BJ (cell line): ENCODE data around the gene XYLT1. TPM values are rescaled to one million over a fixed set of nuclear protein-coding genes. Genes with fewer than 3 reads are reported as not detected.

Source experiments
- CTCF ChIA-PET: fragments of 350-600 bp; formaldehyde crosslinking; extraction: SDS; loops from one replicate; lab custom pipeline; 2021; ENCODE audit warnings: antibody characterized with exemption, inconsistent platforms; lab: Yijun Ruan, JAX
- POLR2A ChIA-PET: fragments of 300-600 bp; sonication (Branson Sonifier 250); formaldehyde crosslinking; extraction: SDS; loops from one replicate; lab custom pipeline; 2021; ENCODE audit warnings: antibody characterized with exemption; lab: Charles Lee
- DNase-seq: peaks from one replicate; pipeline ENCODE4 v3.0.0-alpha.2; 2011; ENCODE audit warnings: low read depth
- H3K27me3 ChIP-seq: 2 replicates; pipeline ENCODE4 v1.6.0; 2011; ENCODE audit warnings: low read length; ENCODE audit not compliant: control insufficient read depth, insufficient read depth
- H3K36me3 ChIP-seq: 2 replicates; pipeline ENCODE4 v1.5.1; 2011; ENCODE audit warnings: low read length; ENCODE audit not compliant: control insufficient read depth, insufficient read depth
- H3K4me3 ChIP-seq: 2 replicates; pipeline ENCODE4 v1.5.1; 2011; ENCODE audit warnings: low read depth, mild to moderate bottlenecking, control low read depth, low read length
- CTCF ChIP-seq: IDR thresholded peaks from 2 replicates; pipeline ENCODE4 v1.5.1; 2011; ENCODE audit warnings: low read depth, mild to moderate bottlenecking, control low read depth, inconsistent platforms, low read length, moderate library complexity; ENCODE audit not compliant: insufficient read depth
- polyA plus RNA-seq: library from polyadenylated mRNA; depleted of rRNA; stranded (reverse); fragments of >200 nt; gene quantifications from 2 replicates; pipeline ENCODE4 v1.2.3, GENCODE V29; 2011

XYLT1 gene
- polyA plus RNA-seq, 1 experiment: 15.9 TPM

- no peak for DNase-seq
- Histone ChIP-seq H3K36me3 (peaks cover 1% of the 10 kb centered on the region), H3K27me3 (no peaks in the 10 kb centered on the region), H3K4me3 (no peak overlapping the region)
- CTCF ChIA-PET: no interaction called here
- POLR2A ChIA-PET: no interaction called here
- TF ChIP-seq CTCF: no peak
These were observed 18.9 kb downstream of the XYLT1 start for GRCh38 chr16:17451843-17452242.

GRCh38 chr16:17450291-17450690, 20.5 kb downstream of the XYLT1 start:
- DNase-seq: no peak
- H3K36me3 ChIP-seq: peaks cover 1% of the 10 kb centered on the region
- CTCF ChIA-PET: no interaction called here
- H3K27me3 ChIP-seq: no peaks in the 10 kb centered on the region
- no peak overlapping the region for H3K4me3 ChIP-seq
- POLR2A ChIA-PET: no interaction called here
- TF ChIP-seq CTCF: no peak

- Histone ChIP-seq H3K36me3 (peaks cover 1% of the 10 kb centered on the region), H3K4me3 (no peak overlapping the region), H3K27me3 (no peaks in the 10 kb centered on the region)
- POLR2A ChIA-PET: no interaction called here
- no peak for TF ChIP-seq CTCF
- CTCF ChIA-PET: interaction anchor here (1.1 kb wide), 1 partner anchor 11 kb away, joined by 5 read pairs; no protein-coding TSS in a partner anchor
- DNase-seq: no peak
These were observed 21.8 kb downstream of the XYLT1 start for GRCh38 chr16:17448640-17449638.

- TF ChIP-seq CTCF: no peak
- ChIA-PET POLR2A (no interaction called here), CTCF (no interaction called here)
- no peak overlapping the region for H3K4me3 ChIP-seq
- peaks cover 1% of the 10 kb centered on the region for H3K36me3 ChIP-seq
- no peaks in the 10 kb centered on the region for H3K27me3 ChIP-seq
- no peak for DNase-seq
These were observed 23.6 kb downstream of the XYLT1 start for GRCh38 chr16:17447101-17447569.

- TF ChIP-seq CTCF: no peak
- peaks cover 1% of the 10 kb centered on the region for H3K36me3 ChIP-seq
- H3K27me3 ChIP-seq: no peaks in the 10 kb centered on the region
- ChIA-PET CTCF (no interaction called here), POLR2A (no interaction called here)
- DNase-seq: no peak
- H3K4me3 ChIP-seq: no peak overlapping the region
These were observed 24.1 kb downstream of the XYLT1 start for GRCh38 chr16:17446661-17447060.
